Esophagus muscularis mucosa (tissue), 4 donors: ENCODE measurements around the gene COPS7B. TPM values are rescaled to one million over a fixed set of nuclear protein-coding genes. Genes with fewer than 3 reads are reported as not detected.

Experiments
- DNase-seq: peaks from one replicate; pipeline ENCODE4 v3.0.0-alpha.2; 2017; ENCODE audit errors: extremely low spot score
- H3K27ac ChIP-seq, 4 donors: fragments of 200-600 bp; sonication (generic); replicated peaks in 1 of 4; 1 replicate in 3 of 4; 2 replicates in 1 of 4; pipeline ENCODE4 v1.5.1; 2016 to 2019; ENCODE audit warnings: mild to moderate bottlenecking in 1 of 4
- H3K27me3 ChIP-seq, 4 donors: fragments of 200-600 bp; sonication (generic); one replicate each; pipeline versions ENCODE4 v1.5.1 to v1.6.0; 2016 to 2019
- H3K36me3 ChIP-seq, 4 donors: fragments of 200-600 bp; sonication (generic); one replicate each; pipeline ENCODE4 v1.5.1; 2016 to 2019
- H3K4me1 ChIP-seq, 4 donors: fragments of 200-600 bp; sonication (generic); one replicate each; pipeline ENCODE4 v1.5.1; 2016 to 2019
- H3K4me3 ChIP-seq, 4 donors: fragments of 200-600 bp; sonication (generic); 1 replicate in 2 of 4; 2 replicates in 2 of 4; pipeline ENCODE4 v1.5.1; 2016 to 2019; ENCODE audit warnings: mild to moderate bottlenecking in 4 of 4, moderate library complexity in 1 of 4
- H3K9me3 ChIP-seq, 4 donors: fragments of 200-600 bp; sonication (generic); 1 replicate in 3 of 4; 2 replicates in 1 of 4; pipeline ENCODE4 v1.5.1; 2016 to 2019
- EP300 ChIP-seq: sonication (generic); formaldehyde crosslinking; IDR thresholded peaks from one replicate; pipeline ENCODE4 v1.6.1; 2017; ENCODE audit warnings: antibody characterized with exemption
- POLR2A ChIP-seq: fragments of 450-650 bp; IDR thresholded peaks from one replicate; pipeline ENCODE4 v1.6.1; 2017; ENCODE audit warnings: antibody characterized with exemption, moderate library complexity, mild to moderate bottlenecking, low read depth
- POLR2AphosphoS5 ChIP-seq, 2 donors: sonication (generic); formaldehyde crosslinking; IDR thresholded peaks; one replicate each; pipeline ENCODE4 v1.6.1; 2017; ENCODE audit warnings: antibody characterized with exemption in 2 of 2
- WGBS: methylation state at CpG from one replicate; pipeline ENCODE4 v1.1.5; 2018; 5-methylcytosine and 5-hydroxymethylcytosine counted together
- intact Hi-C: fragments of 100-400 bp; cut with DNase I; formaldehyde crosslinking; loops from one replicate; pipeline ENCODE4 v1.15.1; 2023
- total RNA-seq, 4 donors: library from RNA; depleted of rRNA; stranded (reverse); fragments of >200 nt; gene quantifications; one replicate each; pipeline versions ENCODE4 v1.1.0 to v1.2.1, GENCODE V29; 2016
- TF ChIP-seq, protein P1 (sequence below), 3 experiments: fragments of 200-600 bp in 2 of 3; fragments of 450-650 bp in 1 of 3; sonication (generic) in 2 of 3; IDR thresholded peaks; one replicate each; pipeline ENCODE4 v1.5.1; 2017 to 2019; ENCODE audit warnings: antibody characterized with exemption in 3 of 3, mild to moderate bottlenecking in 2 of 3, moderate library complexity in 1 of 3

COPS7B gene
- total RNA-seq, 4 donors from 2014 or later: 16.7 to 31.0 (median 24.6) TPM

DNA sequence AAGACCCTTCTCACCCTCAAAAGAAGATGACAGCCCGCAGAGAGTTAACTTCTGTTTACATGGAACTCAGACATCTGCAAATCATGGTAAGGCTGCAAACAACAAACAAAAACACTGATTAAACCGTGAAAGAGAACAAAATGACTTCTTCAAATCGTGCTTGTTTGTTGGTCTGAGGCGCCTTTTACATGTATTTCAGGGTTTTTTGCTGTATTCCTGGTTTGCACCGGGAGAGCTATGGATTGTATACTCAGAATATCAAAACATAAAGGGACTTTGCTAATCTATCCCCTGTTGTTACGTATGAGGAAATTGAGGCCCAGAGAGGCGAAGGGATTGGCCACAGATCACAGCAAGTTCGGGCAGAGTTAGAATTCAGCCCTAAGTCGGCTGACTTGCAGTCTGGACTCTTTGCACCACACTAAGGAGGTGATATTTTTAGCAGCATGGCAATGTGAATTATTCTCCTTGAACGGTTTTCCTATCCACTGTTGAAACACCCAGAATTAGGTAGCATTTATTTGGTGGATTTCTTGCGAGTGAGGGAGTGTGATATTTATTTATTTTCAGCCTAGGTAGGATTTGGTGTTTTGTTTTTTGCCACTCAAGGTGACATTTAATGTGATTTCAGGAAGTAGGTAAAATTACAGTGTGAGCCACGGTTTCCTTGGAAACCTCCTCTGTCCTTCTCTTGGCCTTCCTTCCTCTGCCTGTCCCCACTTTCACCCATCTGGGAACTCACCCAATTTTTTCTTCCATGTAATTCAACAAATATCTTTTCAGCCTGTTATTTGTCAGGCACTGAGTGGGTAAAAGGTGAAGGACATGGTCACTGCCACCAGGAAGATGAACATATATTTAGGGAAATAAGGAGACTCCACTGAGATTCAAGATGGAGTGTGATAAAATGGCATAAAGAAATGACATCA is 4.2 kb upstream of the COPS7B start:
- H3K27ac ChIP-seq: peak overlapping the region; percentile 83 to 93 (median 88)
- peak overlapping the region; percentile 68 to 92 (median 80) for H3K4me3 ChIP-seq
- TF ChIP-seq POLR2A: no peak
- TF ChIP-seq, protein P1, sequence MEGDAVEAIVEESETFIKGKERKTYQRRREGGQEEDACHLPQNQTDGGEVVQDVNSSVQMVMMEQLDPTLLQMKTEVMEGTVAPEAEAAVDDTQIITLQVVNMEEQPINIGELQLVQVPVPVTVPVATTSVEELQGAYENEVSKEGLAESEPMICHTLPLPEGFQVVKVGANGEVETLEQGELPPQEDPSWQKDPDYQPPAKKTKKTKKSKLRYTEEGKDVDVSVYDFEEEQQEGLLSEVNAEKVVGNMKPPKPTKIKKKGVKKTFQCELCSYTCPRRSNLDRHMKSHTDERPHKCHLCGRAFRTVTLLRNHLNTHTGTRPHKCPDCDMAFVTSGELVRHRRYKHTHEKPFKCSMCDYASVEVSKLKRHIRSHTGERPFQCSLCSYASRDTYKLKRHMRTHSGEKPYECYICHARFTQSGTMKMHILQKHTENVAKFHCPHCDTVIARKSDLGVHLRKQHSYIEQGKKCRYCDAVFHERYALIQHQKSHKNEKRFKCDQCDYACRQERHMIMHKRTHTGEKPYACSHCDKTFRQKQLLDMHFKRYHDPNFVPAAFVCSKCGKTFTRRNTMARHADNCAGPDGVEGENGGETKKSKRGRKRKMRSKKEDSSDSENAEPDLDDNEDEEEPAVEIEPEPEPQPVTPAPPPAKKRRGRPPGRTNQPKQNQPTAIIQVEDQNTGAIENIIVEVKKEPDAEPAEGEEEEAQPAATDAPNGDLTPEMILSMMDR (IDR thresholded peaks at IDR 0.05): no peak
- no peak for TF ChIP-seq EP300
- no peak for TF ChIP-seq POLR2AphosphoS5 (IDR thresholded peaks at IDR 0.05)
- H3K4me1 ChIP-seq: peaks cover 55 to 60% (median 56%) of the 10 kb centered on the region in 4 donors
- H3K9me3 ChIP-seq: no peaks in the 10 kb centered on the region
- intact Hi-C loops: no loop called here
- 3% methylated on average over 12 of the region's 12 CpGs for WGBS
- DNase-seq: no peak
- H3K27me3 ChIP-seq: no peaks in the 10 kb centered on the region
- no peaks in the 10 kb centered on the region for H3K36me3 ChIP-seq

DNA sequence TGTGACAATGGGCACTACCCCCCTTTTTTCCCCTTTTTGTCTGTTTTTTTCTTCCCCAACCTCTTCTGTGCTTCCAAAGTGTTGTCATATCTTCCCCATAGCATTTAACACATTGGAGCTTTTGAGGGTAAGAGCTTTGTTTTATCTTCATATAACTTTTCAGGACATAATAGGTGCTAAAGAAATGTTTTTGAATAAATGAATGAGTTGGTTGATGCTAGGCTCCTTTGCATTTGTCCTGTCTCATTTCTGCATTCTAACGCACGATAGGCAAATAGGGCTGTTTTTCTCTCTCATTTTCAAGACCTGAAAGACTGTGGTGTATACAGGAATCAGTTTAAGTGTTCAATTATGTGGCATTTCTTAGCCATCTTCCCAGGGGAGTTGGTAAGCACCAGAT is 832 bp upstream of the COPS7B start:
- 85% methylated on average over 2 of the region's 2 CpGs for WGBS
- TF ChIP-seq EP300 (no peak), POLR2AphosphoS5 (IDR thresholded peaks at IDR 0.05) (no peak), POLR2A (no peak)
- TF ChIP-seq, protein P1 (IDR thresholded peaks at IDR 0.05): no peak
- H3K36me3 ChIP-seq: peaks cover 7 to 17% (median 15%) of the 10 kb centered on the region in 4 donors
- no peak for DNase-seq
- no peaks in the 10 kb centered on the region for H3K9me3 ChIP-seq
- H3K4me3 ChIP-seq: peak overlapping the region in 1 of 4 donors; percentile 99
- H3K4me1 ChIP-seq: peaks cover 63 to 69% (median 64%) of the 10 kb centered on the region in 4 donors
- intact Hi-C loops: no loop called here
- H3K27ac ChIP-seq: no peak overlapping the region
- no peaks in the 10 kb centered on the region for H3K27me3 ChIP-seq

DNA sequence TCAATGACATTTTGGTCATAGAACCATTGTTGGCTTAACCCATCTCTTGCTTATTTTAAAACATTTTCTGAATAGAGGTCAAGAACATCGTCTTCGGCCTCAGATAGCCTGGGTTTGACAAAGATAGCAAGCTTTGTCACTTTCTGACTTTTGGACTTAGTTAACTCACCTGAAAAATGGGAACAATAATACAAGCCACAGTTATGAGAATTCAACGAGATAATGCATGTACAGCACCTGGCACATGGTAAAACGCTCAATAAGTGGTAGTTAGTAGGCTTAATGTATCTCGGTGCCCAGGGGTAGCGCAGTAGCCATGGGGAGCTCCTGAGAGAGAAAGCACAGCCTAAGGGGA is 446 bp upstream of the COPS7B start:
- WGBS: 46% methylated on average over 6 of the region's 6 CpGs
- TF ChIP-seq EP300: no peak
- TF ChIP-seq, protein P1 (IDR thresholded peaks at IDR 0.05): no peak
- no peak for TF ChIP-seq POLR2AphosphoS5 (IDR thresholded peaks at IDR 0.05)
- TF ChIP-seq POLR2A: no peak
- Histone ChIP-seq H3K27ac (peak overlapping the region; percentile 70 to 82 (median 78)), H3K27me3 (no peaks in the 10 kb centered on the region), H3K9me3 (no peaks in the 10 kb centered on the region), H3K4me1 (peaks cover 60 to 66% (median 62%) of the 10 kb centered on the region in 4 donors), H3K4me3 (peak overlapping the region; percentile 74 to 99 (median 92)), H3K36me3 (peaks cover 7 to 17% (median 15%) of the 10 kb centered on the region in 4 donors)
- intact Hi-C loops: no loop called here
- DNase-seq: no peak

DNA sequence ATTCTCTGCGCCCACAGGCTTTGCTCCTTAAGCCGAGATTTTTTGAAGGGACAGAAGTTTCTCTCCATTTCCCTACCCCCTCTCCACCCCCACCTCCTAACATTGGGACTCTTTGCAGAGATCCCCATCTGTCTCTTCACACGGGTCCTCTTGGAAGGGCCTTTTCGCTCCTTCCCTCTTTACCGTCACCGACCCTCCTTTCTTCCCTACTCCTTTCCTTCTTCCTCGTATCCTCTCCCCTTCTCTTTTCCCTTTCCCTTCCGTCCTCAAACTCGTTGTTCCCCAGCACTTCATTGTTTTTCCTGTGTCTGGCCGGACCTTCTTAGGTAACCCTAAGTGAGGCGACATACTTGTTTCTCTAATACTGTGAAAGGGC is 660 bp downstream of the COPS7B start:
- peaks cover 7 to 28% (median 25%) of the 10 kb centered on the region in 4 donors for H3K36me3 ChIP-seq
- DNase-seq: no peak
- H3K4me3 ChIP-seq: peak overlapping the region; percentile 74 to 99 (median 92)
- no peaks in the 10 kb centered on the region for H3K27me3 ChIP-seq
- TF ChIP-seq EP300 (no peak), POLR2A (no peak), POLR2AphosphoS5 (IDR thresholded peaks at IDR 0.05) (no peak)
- TF ChIP-seq, protein P1 (IDR thresholded peaks at IDR 0.05): no peak
- H3K27ac ChIP-seq: peak overlapping the region; percentile 70 to 82 (median 78)
- intact Hi-C loops: no loop called here
- H3K4me1 ChIP-seq: peaks cover 58 to 66% (median 61%) of the 10 kb centered on the region in 4 donors
- no peaks in the 10 kb centered on the region for H3K9me3 ChIP-seq
- WGBS: 13% methylated on average over 11 of the region's 11 CpGs
